IMR-90 (cell line): ENCODE measurements around the gene PILRA. TPM values are rescaled to one million over a fixed set of nuclear protein-coding genes. Genes with fewer than 3 reads are reported as not detected.

Source experiments
- ATAC-seq: fragments of 200-7000 bp; cut with Tn5 transposase; 2 replicates; pipeline ENCODE4 v1.9.1; 2020; ENCODE audit warnings: low read depth, mild to moderate bottlenecking, moderate library complexity
- BruUV-seq: library from RNA; stranded (reverse); fragments of 400-500 nt; replicated peaks from 2 replicates; lab custom pipeline; 2021; lab: Mats Ljungman, UMichigan
- CTCF ChIA-PET: fragments of 300-600 bp; formaldehyde crosslinking; extraction: SDS; loops from one replicate; lab custom pipeline; 2021; ENCODE audit warnings: antibody characterized with exemption; lab: Yijun Ruan, JAX
- POLR2A ChIA-PET: fragments of 300-600 bp; sonication (Branson Sonifier 250); formaldehyde crosslinking; loops from one replicate; lab custom pipeline; 2022; ENCODE audit warnings: antibody characterized with exemption; ENCODE audit not compliant: unreplicated experiment; lab: Charles Lee
- DNase-seq: peaks from one replicate; pipeline ENCODE4 v3.0.0; 2013
- H2AFZ ChIP-seq: replicated peaks from 2 replicates; pipeline ENCODE3; 2013; ENCODE audit warnings: low read length, mild to moderate bottlenecking; ENCODE audit not compliant: poor library complexity
- H2AK5ac ChIP-seq: 2 replicates; pipeline ENCODE4 v1.6.1; 2013; ENCODE audit warnings: low read depth, low read length, inconsistent platforms
- H2AK9ac ChIP-seq: replicated peaks from 2 replicates; pipeline ENCODE3; 2013; ENCODE audit warnings: mild to moderate bottlenecking, low read depth, low read length, moderate library complexity; ENCODE audit not compliant: poor library complexity
- H2BK120ac ChIP-seq: 2 replicates; pipeline ENCODE4 v1.6.1; 2013; ENCODE audit warnings: low read depth, low read length, inconsistent platforms
- H2BK15ac ChIP-seq: 3 replicates; pipeline ENCODE4 v1.6.1; 2013; ENCODE audit warnings: low read depth, low read length, inconsistent platforms
- H2BK20ac ChIP-seq: 2 replicates; pipeline ENCODE4 v1.6.1; 2013; ENCODE audit warnings: low read depth, mild to moderate bottlenecking, inconsistent platforms, low read length, moderate library complexity
- H2BK5ac ChIP-seq: 2 replicates; pipeline ENCODE4 v1.6.1; 2013; ENCODE audit warnings: mild to moderate bottlenecking, low read depth, low read length, inconsistent platforms; ENCODE audit not compliant: poor library complexity, severe bottlenecking
- H3K14ac ChIP-seq: replicated peaks from 2 replicates; pipeline ENCODE4 v1.6.1; 2013; ENCODE audit warnings: low read depth, low read length, inconsistent platforms
- H3K18ac ChIP-seq: 2 replicates; pipeline ENCODE4 v1.6.1; 2013; ENCODE audit warnings: low read depth, low read length, control low read depth
- H3K23ac ChIP-seq: 2 replicates; pipeline ENCODE4 v1.6.1; 2013; ENCODE audit warnings: low read depth, low read length, inconsistent platforms
- H3K27ac ChIP-seq: 2 replicates; pipeline ENCODE4 v1.5.1; 2013; ENCODE audit warnings: mild to moderate bottlenecking, control low read depth, low read length; ENCODE audit not compliant: insufficient read depth
- H3K27me3 ChIP-seq: 2 replicates; pipeline ENCODE4 v1.6.1; 2013; ENCODE audit warnings: low read length; ENCODE audit not compliant: control insufficient read depth, insufficient read depth
- H3K36me3 ChIP-seq: 2 replicates; pipeline ENCODE4 v1.6.1; 2013; ENCODE audit warnings: low read length, mixed read lengths; ENCODE audit not compliant: control insufficient read depth, insufficient read depth
- H3K4ac ChIP-seq: 2 replicates; pipeline ENCODE4 v1.6.1; 2013; ENCODE audit warnings: low read depth, low read length, inconsistent platforms
- H3K4me1 ChIP-seq: 2 replicates; pipeline ENCODE4 v1.6.1; 2013; ENCODE audit warnings: low read length, mixed read lengths; ENCODE audit not compliant: control insufficient read depth, insufficient read depth
- H3K4me2 ChIP-seq: 2 replicates; pipeline ENCODE4 v1.6.1; 2013; ENCODE audit warnings: low read depth, mild to moderate bottlenecking, control low read depth, low read length, moderate library complexity
- H3K4me3 ChIP-seq: 2 replicates; pipeline ENCODE4 v1.5.1; 2013; ENCODE audit warnings: low read depth, mild to moderate bottlenecking, control low read depth, low read length, moderate library complexity; ENCODE audit not compliant: insufficient read depth
- H3K56ac ChIP-seq: 2 replicates; pipeline ENCODE4 v1.6.1; 2013; ENCODE audit warnings: low read length, inconsistent platforms; ENCODE audit not compliant: insufficient read depth; ENCODE audit errors: extremely low read depth
- H3K79me1 ChIP-seq, 2 experiments: 2 replicates each; pipeline ENCODE4 v1.6.1; 2013; ENCODE audit warnings: low read length in 2 of 2, inconsistent platforms in 1 of 2, low read depth in 1 of 2
- H3K9ac ChIP-seq: 2 replicates; pipeline ENCODE4 v1.6.1; 2013; ENCODE audit warnings: low read depth, low read length, control low read depth
- H3K9me1 ChIP-seq: 2 replicates; pipeline ENCODE4 v1.6.1; 2013; ENCODE audit warnings: low read length, inconsistent platforms; ENCODE audit not compliant: insufficient read depth
- H3K9me3 ChIP-seq: 2 replicates; pipeline ENCODE4 v1.6.1; 2013; ENCODE audit warnings: low read length; ENCODE audit not compliant: control insufficient read depth, insufficient read depth
- H4K20me1 ChIP-seq: 2 replicates; pipeline ENCODE4 v1.6.1; 2013; ENCODE audit warnings: low read length, inconsistent platforms; ENCODE audit not compliant: insufficient read depth
- H4K5ac ChIP-seq: 2 replicates; pipeline ENCODE4 v1.6.1; 2013; ENCODE audit warnings: mild to moderate bottlenecking, low read depth, low read length, control low read depth
- H4K8ac ChIP-seq, 2 experiments: 2 replicates each; pipeline ENCODE4 v1.6.1; 2013; ENCODE audit warnings: low read depth in 2 of 2, low read length in 2 of 2, control low read depth in 1 of 2, inconsistent platforms in 1 of 2
- H4K91ac ChIP-seq: 2 replicates; pipeline ENCODE4 v1.6.1; 2013; ENCODE audit warnings: low read depth, low read length, inconsistent platforms; ENCODE audit not compliant: insufficient read depth
- BHLHE40 ChIP-seq: fragments of 150-350 bp; IDR thresholded peaks from 2 replicates; pipeline ENCODE4 v1.6.1; 2016; ENCODE audit warnings: mild to moderate bottlenecking, low read depth, low read length
- CEBPB ChIP-seq: IDR thresholded peaks from 2 replicates; pipeline ENCODE4 v1.6.1; 2012; ENCODE audit warnings: low read depth, low read length, improper control_type of control experiment
- CHD1 ChIP-seq: IDR thresholded peaks from 2 replicates; pipeline ENCODE4 v1.6.1; 2012; ENCODE audit warnings: low read depth, low read length, improper control_type of control experiment
- CTCF ChIP-seq: conservative IDR thresholded peaks from 2 replicates; pipeline ENCODE4 v1.5.1; 2012; ENCODE audit warnings: mild to moderate bottlenecking, low read depth, low read length, improper control_type of control experiment
- MAFK ChIP-seq: IDR thresholded peaks from 2 replicates; pipeline ENCODE4 v1.6.1; 2012; ENCODE audit warnings: low read depth, low read length, improper control_type of control experiment
- MXI1 ChIP-seq: IDR thresholded peaks from 2 replicates; pipeline ENCODE4 v1.6.1; 2012; ENCODE audit warnings: low read depth, mild to moderate bottlenecking, low read length, moderate library complexity, borderline replicate concordance
- NFE2L2 ChIP-seq: fragments of 150-350 bp; IDR thresholded peaks from 2 replicates; pipeline ENCODE4 v1.6.1; 2016; ENCODE audit warnings: low read depth, mild to moderate bottlenecking, low read length
- POLR2A ChIP-seq: IDR thresholded peaks from 2 replicates; pipeline ENCODE4 v1.6.1; 2012; ENCODE audit warnings: mild to moderate bottlenecking, low read depth, low read length
- RFX5 ChIP-seq: IDR thresholded peaks from 2 replicates; pipeline ENCODE4 v1.8.0; 2012; ENCODE audit warnings: low read depth, mild to moderate bottlenecking, low read length, moderate library complexity
- SMC3 ChIP-seq: fragments of 150-350 bp; IDR thresholded peaks from 2 replicates; pipeline ENCODE4 v1.6.1; 2016; ENCODE audit warnings: low read depth, mild to moderate bottlenecking, antibody characterized with exemption, low read length, moderate library complexity
- USF2 ChIP-seq: fragments of 150-350 bp; IDR thresholded peaks from 2 replicates; pipeline ENCODE4 v1.6.1; 2017; ENCODE audit warnings: mild to moderate bottlenecking, antibody characterized with exemption, low read length, low read depth
- WGBS, 2 experiments: methylation state at CpG; one replicate each; pipeline versions ENCODE4 v1.1.5 to v1.1.7; 2013; ENCODE audit warnings: missing lambda C conversion rate in 2 of 2; ENCODE audit not compliant: insufficient read length in 1 of 2; ENCODE audit errors: extremely low coverage in 2 of 2; 5-methylcytosine and 5-hydroxymethylcytosine counted together
- dilution Hi-C: fragments of 300-500 bp; cut with HindIII; formaldehyde crosslinking; loops from one replicate; pipeline ENCODE4 v1.14.3; 2018; ENCODE audit warnings: low sequenced_read_pairs; ENCODE audit not compliant: unreplicated experiment
- in situ Hi-C: fragments of 300-500 bp; cut with MboI; formaldehyde crosslinking; loops from 3 replicates; pipeline ENCODE4 v1.14.3; 2019; ENCODE audit warnings: low sequenced_read_pairs, inconsistent platforms, mixed read lengths
- intact Hi-C: fragments of 100-400 bp; cut with micrococcal nuclease; formaldehyde crosslinking; loops from 2 replicates; pipeline ENCODE4 v1.10.0; 2022
- polyA plus RNA-seq, 3 experiments: library from polyadenylated mRNA; depleted of rRNA; stranded (reverse); fragments of >200 nt; gene quantifications; 2 replicates each; pipeline ENCODE4 v1.2.3, GENCODE V29; 2012; ENCODE audit warnings: low replicate concordance in 1 of 3
- total RNA-seq: library from RNA; depleted of rRNA; stranded (reverse); fragments of >200 nt; gene quantifications from 2 replicates; pipeline ENCODE4 v1.2.3, GENCODE V29; 2012

Gene PILRA
- total and polyA plus RNA-seq, 2 of the 4 experiments (the other 2 are of a cell fraction), result 0.56 TPM; not detected in 1

- POLR2A ChIA-PET, result no interaction called here
- H2BK15ac ChIP-seq, result no peak overlapping the region
Measured at GRCh38 chr7:100411101-100411500, 37.8 kb downstream of the PILRA start.

More at GRCh38 chr7:100411101-100411500, 37.8 kb downstream of the PILRA start:
- Histone ChIP-seq H2BK120ac (no peak overlapping the region), H3K27me3 (peaks cover 34% of the 10 kb centered on the region), H3K4ac (no peak overlapping the region), H3K18ac (no peak overlapping the region), H3K79me1 (no peaks in the 10 kb centered on the region), H3K56ac (no peak overlapping the region), H3K36me3 (no peaks in the 10 kb centered on the region), H3K27ac (no peak overlapping the region), H2BK5ac (no peak overlapping the region), H4K20me1 (no peaks in the 10 kb centered on the region), H3K9ac (no peak overlapping the region), H2AK5ac (no peak overlapping the region), H2BK20ac (no peak overlapping the region), H4K5ac (no peak overlapping the region), H3K4me3 (no peak overlapping the region), H3K4me1 (no peaks in the 10 kb centered on the region; the same call in 1 of the 2 replicates), H2AK9ac (no peak overlapping the region), H3K14ac (no peak overlapping the region), H3K9me3 (no peaks in the 10 kb centered on the region), H3K23ac (no peak overlapping the region), H3K4me2 (no peak overlapping the region), H4K8ac (no peak overlapping the region), H2AFZ (no peak overlapping the region), H3K9me1 (no peaks in the 10 kb centered on the region), H4K91ac (no peak overlapping the region)
- WGBS, 2 experiments, result 100% methylated on average over 1 of the region's 6 CpGs; no CpG with 5 or more reads in 1 of the 2 experiments
- in situ Hi-C loops, result no loop called here
- no peak for ATAC-seq
- intact Hi-C loops, result no loop called here
- no TSS peak for BruUV-seq
- no peak for DNase-seq
- dilution Hi-C loops, result no loop called here
- TF ChIP-seq MXI1 (no peak), USF2 (no peak), SMC3 (no peak), MAFK (no peak), POLR2A (no peak), NFE2L2 (no peak), BHLHE40 (no peak), CEBPB (no peak), CTCF (no peak), CHD1 (no peak), RFX5 (no peak)
- CTCF ChIA-PET, result no interaction called here
